HG03457 (cell line): ENCODE results near the gene PDF.
A peak's percentile ranks its signal among the peaks of the same experiment; 100 is the strongest.
"Not testable (repeated sequence)": the region's sequence is repeated elsewhere in the genome, so short reads cannot be mapped to it uniquely, and the experiment has no call there.

Source experiments
- ATAC-seq: cut with Tn5 transposase; IDR thresholded peaks from one replicate; pipeline ENCODE4 v1.9.1; 2021; ENCODE audit warnings: moderate number of reproducible peaks; ENCODE audit not compliant: unreplicated experiment

PDF gene

DNA sequence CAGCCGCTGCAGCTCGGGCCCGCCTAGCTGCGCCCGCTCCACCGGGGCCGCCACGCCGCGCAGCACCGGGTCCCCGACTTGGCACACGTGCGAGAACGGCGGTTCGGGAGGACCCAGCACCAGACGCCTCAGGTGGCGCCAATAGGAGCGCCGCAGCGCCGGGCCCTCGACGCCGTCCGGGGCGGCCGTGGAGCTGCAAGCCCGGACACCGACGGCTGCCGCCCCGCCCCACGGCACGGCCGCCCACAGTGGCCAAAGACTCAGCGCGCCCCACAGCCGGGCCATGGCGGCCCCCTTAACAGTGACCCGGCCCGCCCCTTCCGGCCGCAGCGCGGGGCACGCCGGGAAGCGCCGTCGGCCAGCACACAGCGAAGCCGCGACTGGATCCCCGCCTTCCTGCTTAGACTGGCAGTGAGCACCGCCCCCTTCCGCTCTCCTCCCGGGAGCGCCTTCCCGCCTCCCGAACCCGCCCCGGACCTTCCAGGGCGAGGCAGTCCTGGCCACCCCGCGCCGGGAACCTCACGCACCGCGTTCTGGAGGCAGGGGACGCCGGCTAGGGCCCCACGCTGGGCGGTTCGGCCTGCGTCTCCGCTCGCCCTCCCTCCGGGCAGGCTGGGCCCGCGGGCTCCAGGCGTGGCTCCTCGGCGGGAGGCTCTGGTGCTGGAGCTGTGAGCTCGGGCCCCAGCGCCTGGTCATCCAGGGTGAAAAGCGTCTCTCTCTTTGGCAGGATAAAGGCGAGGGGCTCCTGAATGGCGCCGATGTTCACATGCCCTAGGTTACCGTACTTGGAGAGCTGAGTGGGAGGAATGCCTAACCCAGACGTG, at the start of gene PDF:
PDF (minus strand) TSS at position 303 of the 824 bp plus-strand sequence; CDS start at position 285, 18 bp downstream.
- ATAC-seq, result peak; percentile 74

DNA sequence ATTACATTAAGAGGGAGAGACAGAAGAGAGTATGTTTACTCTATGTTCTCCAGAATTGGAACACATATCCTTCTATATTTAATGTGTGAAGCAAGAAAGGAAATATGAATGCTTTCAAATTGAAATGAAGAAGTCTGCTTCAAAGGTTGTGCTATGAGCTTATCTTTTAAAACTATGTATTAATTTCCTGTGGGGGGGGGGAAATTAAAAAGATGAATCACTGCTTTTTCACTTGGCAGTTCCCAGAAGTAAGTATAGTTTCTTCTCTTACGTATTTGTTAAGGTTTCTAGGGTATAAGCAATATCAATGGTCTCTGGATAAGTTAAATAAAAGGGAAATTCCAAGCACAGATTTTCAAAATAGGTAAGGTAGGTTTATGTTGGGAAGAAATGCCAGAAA, 48.4 kb upstream of the PDF start:
- no peak for ATAC-seq

GRCh38 chr16:69378036-69378435, 47.6 kb upstream of the PDF start:
- ATAC-seq, result no peak

- no peak for ATAC-seq
These were observed 46.1 kb upstream of the PDF start for GRCh38 chr16:69376393-69377059.

GRCh38 chr16:69373019-69373418, 42.6 kb upstream of the PDF start:
- no peak for ATAC-seq

DNA sequence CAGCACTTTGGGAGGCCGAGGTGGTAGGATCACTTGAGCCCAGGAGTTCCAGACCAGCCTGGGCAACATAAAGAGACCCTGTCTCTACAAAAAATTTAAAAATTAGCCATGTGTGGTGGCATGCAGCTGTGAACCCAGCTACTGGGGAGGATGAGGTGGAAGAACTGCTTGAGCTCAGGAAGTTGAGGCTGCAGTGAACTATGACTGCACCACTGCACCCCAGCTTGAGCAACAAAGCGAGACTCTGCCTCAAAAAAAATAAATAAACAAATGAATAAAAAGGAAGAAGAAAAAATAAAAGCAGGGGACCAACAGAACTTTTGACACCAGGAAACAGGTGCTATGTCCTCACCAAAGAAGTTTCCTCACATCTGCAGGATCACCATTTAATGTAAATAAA, 41.2 kb upstream of the PDF start:
- no peak for ATAC-seq

GRCh38 chr16:69368866-69369265, 38.5 kb upstream of the PDF start:
- ATAC-seq, result no peak

DNA sequence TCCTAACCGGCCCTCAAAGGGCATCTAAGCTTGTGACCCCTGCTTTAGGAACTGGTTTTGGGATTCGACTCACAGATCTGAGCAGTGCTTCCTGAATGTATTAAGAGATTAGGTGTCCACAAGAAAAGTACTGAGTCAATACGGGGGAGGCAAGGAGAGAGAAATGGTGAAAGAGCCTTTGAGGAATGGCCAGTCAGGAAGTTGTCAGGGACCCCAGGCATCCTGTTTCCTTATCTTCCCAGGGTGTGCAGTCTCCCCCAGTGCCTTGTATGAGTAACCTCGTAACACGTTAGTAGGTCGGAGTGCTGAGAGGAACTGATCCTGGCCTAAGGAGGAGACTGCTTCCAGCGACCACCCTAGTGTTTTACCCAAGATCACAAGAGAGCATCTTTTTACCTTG, 37.6 kb upstream of the PDF start:
- ATAC-seq, result no peak

DNA sequence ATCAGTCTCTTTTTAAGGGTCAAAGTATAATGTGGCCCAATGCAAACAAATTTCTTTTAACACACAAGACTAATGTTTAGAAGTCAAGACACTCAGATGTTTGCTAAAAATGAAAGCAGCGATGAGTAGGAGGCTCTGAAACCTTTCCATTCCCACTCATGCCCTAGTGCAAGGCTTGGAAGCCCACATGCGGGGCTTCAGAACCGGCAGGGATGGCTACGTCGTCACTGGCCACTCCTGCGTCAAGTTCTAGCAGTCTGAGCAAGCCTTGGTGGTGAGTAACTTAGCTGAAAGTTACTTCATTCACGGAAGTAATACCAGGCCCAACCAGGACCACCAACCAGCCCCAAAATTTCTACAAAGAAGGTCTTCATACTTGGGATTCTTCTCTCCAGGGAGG, 36.0 kb upstream of the PDF start:
- ATAC-seq, result no peak

- ATAC-seq, result no peak
These were observed 35.5 kb upstream of the PDF start for GRCh38 chr16:69365901-69366300.

DNA sequence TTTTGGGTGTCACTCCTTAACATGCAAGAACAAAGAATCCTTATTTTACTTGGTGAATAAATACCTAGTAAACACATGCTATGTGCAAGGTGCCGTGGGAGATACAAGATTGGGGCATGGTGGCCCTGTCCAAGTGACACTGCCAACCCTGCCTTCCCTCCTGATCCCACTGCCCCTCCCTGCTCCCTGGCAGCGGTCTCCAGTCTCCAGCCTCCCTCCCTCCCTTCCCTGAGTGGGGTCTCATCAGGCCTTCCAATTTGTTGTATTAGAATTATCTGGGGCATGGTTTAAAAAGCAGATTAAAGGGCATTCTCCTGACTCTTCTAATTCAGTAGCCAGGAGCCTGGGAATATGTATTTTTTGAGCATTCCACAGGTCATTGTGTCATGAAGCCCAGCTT, 33.7 kb upstream of the PDF start:
- no peak for ATAC-seq

- no peak for ATAC-seq
These were observed 32.9 kb upstream of the PDF start for GRCh38 chr16:69363281-69363717.

DNA sequence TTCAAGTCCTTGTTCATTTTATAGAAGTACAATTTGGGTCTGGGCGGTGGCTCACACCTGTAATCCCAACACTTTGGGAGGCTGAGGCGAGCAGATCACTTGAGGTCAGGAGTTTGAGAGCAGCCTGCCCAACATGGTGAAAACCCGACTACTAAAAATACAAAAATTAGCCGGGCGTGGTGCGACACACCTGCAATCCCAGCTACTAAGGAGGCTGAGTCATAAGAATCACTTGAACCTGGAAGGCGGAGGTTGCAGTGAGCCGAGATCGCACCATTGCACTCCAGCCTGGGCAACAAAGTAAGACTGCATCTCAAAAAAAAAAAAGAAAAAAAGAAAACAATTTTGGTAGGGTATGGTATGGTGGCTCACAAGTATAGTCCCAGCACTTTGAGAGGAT, 29.7 kb upstream of the PDF start:
- ATAC-seq, result not testable (repeated sequence)

GRCh38 chr16:69351309-69352027, 21.1 kb upstream of the PDF start, which contains the start of gene TMED6:
TMED6 (minus strand) TSS chr16:69351786; CDS start chr16:69351753, 33 bp downstream.
- ATAC-seq, result no peak

- no peak for ATAC-seq
These were observed 20.2 kb upstream of the PDF start for GRCh38 chr16:69350536-69351133.

GRCh38 chr16:69349536-69349935, 19.1 kb upstream of the PDF start:
- ATAC-seq, result no peak

GRCh38 chr16:69348222-69348621, 17.8 kb upstream of the PDF start:
- no peak for ATAC-seq

DNA sequence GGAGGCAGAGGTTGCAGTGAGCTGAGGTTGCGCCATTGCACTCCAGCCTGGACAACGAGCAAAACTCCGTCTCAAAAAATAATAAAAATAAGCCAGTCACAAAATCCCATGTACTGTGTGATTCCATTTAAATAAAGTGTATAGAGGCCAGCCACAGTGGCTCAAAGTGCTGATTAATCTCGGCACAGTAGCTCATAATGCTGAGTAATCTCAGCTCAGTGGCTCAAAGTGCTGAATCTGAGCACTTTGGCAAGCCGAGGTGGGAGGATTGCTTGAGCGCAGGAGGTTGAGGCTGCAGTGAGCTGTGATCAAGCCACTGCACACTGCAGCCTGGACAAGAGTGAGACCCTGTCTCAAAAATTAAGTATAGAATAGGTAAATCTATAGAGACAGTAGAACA, 16.3 kb upstream of the PDF start:
- ATAC-seq, result no peak

DNA sequence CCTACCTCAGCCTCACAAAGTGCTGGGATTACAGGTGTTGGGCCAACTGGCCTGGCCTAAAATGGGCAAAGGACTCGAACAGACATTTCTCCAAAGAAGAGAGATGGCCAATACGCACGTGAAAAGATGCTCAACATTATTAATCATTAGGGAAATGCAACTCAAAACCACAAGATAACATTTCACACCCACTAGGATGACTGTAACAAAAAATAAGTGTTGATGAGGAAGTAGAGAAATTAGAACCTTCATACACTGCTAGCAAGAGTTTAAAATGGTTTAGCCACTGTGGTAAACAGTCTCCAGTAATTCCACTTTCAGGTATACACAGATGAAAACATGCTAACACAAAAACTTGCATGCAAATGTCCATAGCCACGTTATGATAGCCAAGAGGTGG, 15.5 kb upstream of the PDF start:
- ATAC-seq, result no peak

DNA sequence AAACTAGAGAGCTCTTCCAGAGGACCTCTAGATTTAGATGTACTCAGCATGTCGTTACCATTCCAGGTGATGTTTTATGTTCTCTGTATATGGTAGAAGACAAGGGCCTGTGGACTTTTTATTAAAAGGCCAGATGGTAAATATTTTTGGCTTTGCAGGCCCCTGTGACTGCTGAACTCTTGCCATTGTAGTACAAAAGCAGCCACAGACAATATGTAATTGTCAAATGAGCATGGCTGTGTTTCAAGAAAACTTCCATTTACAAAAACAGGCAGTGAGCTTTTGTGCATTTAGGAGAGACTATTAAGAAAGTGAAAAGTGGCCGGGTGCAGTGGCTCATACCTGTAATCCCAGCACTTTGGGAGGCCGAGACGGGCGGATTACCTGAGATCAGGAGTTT, 13.8 kb upstream of the PDF start:
- ATAC-seq, result no peak

GRCh38 chr16:69340095-69340644, 9.8 kb upstream of the PDF start:
- no peak for ATAC-seq
